NCI-H1930 (cell line): Measurements from ENCODE around the gene GJB1.
A peak's percentile ranks its signal among the peaks of the same experiment; 100 is the strongest.
"Not testable (repeated sequence)": the region's sequence is repeated elsewhere in the genome, so short reads cannot be mapped to it uniquely, and the experiment has no call there.

Source experiments
- DNase-seq, 2 experiments: peaks; one replicate each; lab custom pipeline; 2025; lab: John Stamatoyannopoulos, UW

The GJB1 gene

DNA sequence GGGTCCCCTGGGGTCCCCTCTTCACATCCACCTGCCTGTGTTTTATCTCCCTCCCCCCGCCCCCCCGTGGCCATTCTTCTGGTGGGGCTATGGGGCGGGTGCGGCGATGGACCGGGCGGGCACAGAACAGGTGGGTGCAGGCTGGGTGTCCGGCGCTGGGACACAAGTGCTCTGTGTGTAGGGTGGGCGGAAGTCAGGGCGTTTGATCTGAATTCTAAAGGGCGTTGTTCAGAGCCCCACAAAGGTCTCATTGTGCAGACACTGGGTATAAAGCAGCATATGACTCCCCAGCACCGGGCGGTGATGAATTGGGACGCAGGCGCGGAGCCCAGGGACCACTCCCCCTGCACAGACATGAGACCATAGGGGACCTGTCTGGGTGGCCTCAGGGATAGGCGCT, at the start of gene GJB1:
GJB1 (plus strand) TSS at position 296 of the 400 bp plus-strand sequence. CDS start 484 bp downstream, outside the sequence.
- DNase-seq, result no peak

DNA sequence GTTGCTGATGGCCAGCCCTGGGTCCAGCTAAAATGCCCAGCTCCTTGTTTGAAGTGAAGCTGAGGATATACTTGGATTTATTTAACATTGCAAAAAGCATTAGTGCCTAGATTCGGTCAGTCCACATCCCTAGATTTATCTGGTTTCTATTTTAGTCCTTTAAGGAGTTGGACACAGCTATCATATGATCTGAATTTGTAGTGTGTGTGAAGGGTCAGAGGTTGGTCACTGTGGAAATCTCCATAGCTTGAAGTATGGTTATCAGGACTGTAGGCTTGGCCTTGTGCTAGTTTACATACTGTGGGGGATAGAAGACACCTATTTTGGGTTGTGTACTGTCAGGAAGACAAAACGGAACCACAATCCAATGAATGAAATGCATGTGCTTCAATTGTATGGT, 49.6 kb upstream of the GJB1 start:
- no peak for DNase-seq

GRCh38 chrX:71174795-71175194, 48.2 kb upstream of the GJB1 start:
- DNase-seq, result no peak

- DNase-seq, result no peak
These were observed 47.5 kb upstream of the GJB1 start for GRCh38 chrX:71175531-71175930.

DNA sequence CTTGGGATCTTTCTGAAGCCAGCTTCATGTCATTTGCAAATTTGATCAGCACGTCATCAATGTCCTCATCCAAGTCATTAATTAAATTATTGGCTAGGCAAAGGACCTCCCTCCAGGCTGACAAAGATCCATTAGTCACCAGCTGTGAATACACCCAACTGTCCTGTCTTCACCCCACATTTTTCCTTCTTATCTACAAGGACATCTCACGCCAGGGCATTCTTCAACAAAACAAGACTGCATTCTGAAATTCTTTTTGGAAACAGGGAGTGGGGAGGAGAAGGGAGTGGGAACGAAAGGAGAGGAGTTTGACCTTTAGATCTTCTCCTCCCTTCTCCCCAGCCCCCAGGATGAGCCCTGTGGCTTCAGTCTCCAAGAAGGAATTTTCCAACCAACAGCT, 45.7 kb upstream of the GJB1 start:
- DNase-seq, result no peak

DNA sequence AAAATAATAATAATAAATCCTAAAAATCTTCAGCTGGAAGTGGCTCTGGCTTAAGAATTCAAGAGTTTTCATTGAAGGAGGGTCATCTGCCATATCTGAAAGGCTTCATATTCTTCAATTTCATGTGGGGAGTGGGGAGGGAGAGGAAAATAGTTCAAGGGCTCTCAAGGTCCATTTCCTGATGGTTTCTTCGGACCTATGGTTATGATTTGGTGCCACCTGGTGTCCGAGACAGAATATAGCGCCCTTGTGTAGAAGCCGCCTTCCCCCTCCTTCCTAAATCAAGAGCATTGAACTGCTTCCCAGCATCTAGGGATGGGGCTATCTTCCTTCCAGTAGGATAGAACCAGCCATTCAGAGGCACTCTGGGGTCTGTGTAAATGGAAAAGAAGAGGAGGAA, 44.1 kb upstream of the GJB1 start:
- no peak for DNase-seq

GRCh38 chrX:71180579-71181265, 42.3 kb upstream of the GJB1 start:
- not testable (repeated sequence) for DNase-seq

- no peak for DNase-seq
These were observed 41.5 kb upstream of the GJB1 start for GRCh38 chrX:71181558-71181909.

GRCh38 chrX:71181910-71182799, 40.9 kb upstream of the GJB1 start:
- DNase-seq, result peak; percentile 70 to 81

GRCh38 chrX:71182871-71183270, 40.2 kb upstream of the GJB1 start:
- DNase-seq, result no peak

- no peak for DNase-seq
These were observed 39.7 kb upstream of the GJB1 start for GRCh38 chrX:71183341-71183740.

GRCh38 chrX:71184092-71184491, 38.9 kb upstream of the GJB1 start:
- DNase-seq, result no peak

GRCh38 chrX:71184803-71185495, 38.1 kb upstream of the GJB1 start:
- no peak for DNase-seq

DNA sequence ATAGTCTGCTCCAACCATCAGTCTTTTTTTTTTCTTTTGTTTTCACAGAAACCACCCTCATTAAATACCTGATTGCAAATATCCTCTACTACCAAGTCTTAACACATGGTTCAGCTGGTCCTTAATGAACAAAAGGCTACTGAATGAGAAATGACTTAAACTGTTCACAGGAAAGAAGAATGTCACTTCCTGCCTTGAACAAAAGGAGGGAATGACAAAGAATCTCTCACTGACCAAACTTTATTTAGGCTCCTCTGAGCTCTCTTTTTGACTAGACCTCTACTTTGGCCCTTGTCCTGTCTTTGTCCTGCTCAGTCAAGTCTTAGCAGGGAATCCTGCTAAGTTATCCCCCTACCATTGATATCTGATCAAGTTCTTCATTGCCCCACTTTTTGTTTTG, 31.8 kb upstream of the GJB1 start:
- DNase-seq, result no peak

DNA sequence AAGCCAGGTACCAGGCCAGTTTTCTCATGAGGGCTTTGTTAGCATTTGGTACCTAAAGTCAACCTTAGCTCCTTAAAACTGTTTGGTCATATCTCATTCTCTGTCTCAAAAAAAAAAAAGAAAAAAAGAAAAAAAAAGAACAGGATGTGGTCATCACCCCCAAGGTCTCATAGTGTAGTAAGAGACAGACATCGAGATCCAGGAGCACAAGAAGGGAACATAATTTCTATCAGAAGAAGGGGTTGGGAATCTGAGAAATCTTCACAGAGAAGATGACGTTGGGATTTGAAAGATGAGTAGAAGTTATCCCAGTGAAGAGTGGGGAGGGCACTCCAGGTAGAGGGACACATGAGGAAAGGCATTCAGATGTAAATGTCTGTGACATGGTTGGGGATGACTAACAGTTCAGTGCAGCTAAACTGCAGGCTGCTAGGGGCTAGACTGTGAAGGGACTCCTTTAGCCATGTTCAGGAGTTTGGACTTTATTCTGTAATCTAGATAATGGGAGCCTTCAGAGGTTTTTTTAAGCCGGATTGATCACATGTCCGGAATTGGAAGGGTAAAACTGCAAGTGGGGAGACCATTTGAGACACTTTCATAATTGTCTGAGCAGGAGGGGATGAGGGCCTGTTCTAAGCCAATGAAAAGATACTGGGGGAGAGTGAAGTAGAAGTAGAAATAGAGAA, 26.9 kb upstream of the GJB1 start:
- DNase-seq, result no peak

DNA sequence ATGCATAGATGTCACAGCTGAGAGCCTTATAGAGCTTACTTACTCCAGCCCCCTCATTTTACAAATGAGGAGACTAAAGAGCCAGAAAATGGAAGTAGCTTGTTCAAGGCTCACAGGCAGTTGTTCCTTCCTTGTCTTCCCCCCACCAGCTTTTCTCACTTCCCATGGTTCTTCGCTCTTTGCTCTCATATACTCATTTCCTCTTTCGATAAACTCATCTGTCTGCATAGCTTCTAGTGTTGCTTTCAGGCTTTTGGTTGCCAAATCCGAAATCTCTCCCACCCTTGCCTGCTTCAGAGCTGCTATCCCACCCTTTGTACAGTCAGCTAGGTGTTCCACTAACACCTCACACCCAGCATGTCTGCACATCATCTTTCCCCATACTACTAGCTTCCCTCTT, 25.0 kb upstream of the GJB1 start:
- no peak for DNase-seq

DNA sequence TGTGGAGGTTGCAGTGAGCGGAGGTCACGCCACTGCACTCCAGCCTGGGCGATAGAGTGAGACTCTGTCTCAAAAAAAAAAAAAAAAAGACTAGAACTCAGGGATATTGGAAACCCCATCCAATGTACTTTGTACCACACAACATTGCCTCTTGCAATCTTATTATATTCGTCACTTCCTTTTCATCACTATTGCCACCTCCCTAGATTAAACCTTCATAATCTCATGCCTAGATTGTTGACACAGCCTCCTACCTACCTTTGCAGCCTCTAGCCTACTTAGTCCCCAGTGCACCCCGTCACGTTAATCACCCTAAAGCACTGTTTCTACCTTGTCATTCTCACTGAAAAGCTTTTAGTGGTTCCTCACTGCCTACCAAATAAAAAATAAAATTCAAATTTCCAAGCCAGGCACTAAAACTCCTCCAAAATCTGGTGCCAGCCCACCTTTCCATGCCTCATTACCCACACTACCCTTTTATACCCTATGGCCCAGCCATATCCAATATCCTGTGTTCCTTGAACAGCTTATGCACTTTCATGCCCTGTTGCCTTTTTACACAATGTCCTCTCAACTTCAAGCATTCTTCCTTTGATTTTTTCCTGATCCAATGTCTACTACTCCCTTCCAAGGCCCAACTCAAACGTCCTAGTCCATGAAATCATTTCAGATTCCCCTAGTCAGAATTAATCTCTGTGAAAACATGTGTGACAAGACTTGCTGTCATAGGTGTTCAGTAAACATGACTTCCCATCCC, 23.6 kb upstream of the GJB1 start:
- no peak for DNase-seq

DNA sequence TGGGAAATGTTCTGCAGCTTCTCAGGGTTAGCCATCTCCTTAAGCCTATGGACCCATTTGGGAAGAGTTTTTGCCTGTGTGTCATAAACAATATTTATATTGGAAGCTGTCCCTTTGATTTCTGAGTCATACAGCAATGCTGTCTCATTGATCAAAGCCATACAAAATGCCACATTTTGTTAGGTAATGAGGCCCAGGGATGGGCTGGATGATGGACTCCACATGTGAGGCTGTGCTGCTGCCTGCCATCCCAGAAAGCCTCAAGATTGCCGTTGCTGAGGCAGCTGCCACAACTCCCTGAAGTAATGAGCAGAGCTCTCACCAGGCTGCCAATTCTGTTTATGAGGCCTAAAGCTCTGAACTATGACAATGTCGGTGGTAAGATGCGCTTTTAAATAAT, 12.2 kb upstream of the GJB1 start:
- DNase-seq, result no peak

- no peak for DNase-seq
These were observed 10.5 kb upstream of the GJB1 start for GRCh38 chrX:71212536-71212935.

DNA sequence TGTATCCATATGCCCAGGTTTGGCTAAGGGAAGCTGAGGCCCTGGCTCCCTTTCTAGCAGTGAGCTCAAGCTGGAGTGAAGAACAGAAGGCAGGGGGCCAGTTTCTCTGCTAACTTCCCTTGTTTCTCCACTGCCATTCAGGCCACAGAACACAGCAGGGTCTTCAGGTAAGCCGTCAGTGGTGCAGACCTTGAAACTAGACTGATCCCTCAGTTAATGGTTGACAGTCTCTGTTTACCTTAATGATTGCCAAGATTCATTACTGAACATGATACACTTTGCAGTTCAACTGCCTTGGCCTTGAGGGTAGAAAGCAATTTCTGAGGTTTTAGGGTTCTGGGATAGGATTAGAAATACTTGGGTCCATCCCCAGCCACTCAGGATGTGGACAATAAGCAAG, 8.9 kb upstream of the GJB1 start:
- DNase-seq, result no peak

DNA sequence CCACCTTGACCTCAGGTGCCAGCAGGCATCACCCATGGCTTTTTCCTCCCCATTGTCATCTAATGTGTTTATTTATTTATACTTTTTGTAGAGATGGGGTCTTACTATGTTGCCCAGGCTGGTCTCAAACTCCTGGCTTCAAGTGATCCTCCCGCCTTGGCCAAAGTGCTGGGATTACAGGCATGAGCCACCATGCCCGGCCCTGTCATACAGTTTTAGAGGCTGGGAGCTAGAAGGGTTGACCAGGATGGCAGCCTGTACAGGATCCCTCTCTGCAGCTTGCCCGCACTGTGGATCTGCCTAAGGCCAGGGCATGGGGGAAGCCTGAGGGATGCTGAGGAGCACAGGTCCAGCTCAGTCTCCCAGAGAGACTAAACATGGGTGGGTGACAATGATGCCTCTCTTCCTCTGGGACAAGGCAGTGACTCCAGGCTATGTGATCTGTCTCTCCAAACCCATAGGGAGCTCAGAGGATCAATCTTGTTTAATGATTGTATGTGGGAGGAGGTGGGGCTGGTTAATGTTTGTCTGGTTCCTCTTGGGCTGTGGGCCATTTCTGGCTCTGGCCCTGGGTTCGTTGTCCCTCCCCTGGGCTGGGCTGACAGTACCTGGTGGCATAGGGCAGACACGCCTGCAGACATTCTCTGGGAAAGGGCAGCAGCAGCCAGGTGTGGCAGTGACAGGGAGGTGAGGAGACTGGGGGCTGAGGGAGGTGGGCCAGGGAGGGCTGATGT, 8.3 kb upstream of the GJB1 start:
- no peak for DNase-seq
